Prostate gland (tissue), 2 donors: ENCODE results near the gene TSC22D1.

Source experiments
- POLR2A ChIP-seq: fragments of 450-650 bp; IDR thresholded peaks from one replicate; pipeline ENCODE4 v1.6.1; 2016; ENCODE audit warnings: antibody characterized with exemption, mild to moderate bottlenecking
- TF ChIP-seq, protein P1 (sequence below), 4 experiments: fragments of 200-600 bp in 2 of 4; fragments of 450-650 bp in 2 of 4; sonication (generic) in 2 of 4; IDR thresholded peaks; 1 replicate in 3 of 4; 2 replicates in 1 of 4; pipeline ENCODE4 v1.5.1; 2016 to 2019; ENCODE audit warnings: antibody characterized with exemption in 4 of 4, mild to moderate bottlenecking in 2 of 4, moderate library complexity in 2 of 4

- TF ChIP-seq, protein P1, sequence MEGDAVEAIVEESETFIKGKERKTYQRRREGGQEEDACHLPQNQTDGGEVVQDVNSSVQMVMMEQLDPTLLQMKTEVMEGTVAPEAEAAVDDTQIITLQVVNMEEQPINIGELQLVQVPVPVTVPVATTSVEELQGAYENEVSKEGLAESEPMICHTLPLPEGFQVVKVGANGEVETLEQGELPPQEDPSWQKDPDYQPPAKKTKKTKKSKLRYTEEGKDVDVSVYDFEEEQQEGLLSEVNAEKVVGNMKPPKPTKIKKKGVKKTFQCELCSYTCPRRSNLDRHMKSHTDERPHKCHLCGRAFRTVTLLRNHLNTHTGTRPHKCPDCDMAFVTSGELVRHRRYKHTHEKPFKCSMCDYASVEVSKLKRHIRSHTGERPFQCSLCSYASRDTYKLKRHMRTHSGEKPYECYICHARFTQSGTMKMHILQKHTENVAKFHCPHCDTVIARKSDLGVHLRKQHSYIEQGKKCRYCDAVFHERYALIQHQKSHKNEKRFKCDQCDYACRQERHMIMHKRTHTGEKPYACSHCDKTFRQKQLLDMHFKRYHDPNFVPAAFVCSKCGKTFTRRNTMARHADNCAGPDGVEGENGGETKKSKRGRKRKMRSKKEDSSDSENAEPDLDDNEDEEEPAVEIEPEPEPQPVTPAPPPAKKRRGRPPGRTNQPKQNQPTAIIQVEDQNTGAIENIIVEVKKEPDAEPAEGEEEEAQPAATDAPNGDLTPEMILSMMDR (IDR thresholded peaks at IDR 0.05), result no peak
- no peak for TF ChIP-seq POLR2A
Measured at GRCh38 chr13:44410328-44410859, 165.7 kb downstream of the TSC22D1 start.
